Measurements from ENCODE around the gene ANGPT4.

GRCh38 chr20:824490-824889, 91.6 kb downstream of the ANGPT4 start:
- no peak for TF ChIP-seq POLR2A (IDR thresholded peaks at IDR 0.05)
- TF ChIP-seq, protein P1, sequence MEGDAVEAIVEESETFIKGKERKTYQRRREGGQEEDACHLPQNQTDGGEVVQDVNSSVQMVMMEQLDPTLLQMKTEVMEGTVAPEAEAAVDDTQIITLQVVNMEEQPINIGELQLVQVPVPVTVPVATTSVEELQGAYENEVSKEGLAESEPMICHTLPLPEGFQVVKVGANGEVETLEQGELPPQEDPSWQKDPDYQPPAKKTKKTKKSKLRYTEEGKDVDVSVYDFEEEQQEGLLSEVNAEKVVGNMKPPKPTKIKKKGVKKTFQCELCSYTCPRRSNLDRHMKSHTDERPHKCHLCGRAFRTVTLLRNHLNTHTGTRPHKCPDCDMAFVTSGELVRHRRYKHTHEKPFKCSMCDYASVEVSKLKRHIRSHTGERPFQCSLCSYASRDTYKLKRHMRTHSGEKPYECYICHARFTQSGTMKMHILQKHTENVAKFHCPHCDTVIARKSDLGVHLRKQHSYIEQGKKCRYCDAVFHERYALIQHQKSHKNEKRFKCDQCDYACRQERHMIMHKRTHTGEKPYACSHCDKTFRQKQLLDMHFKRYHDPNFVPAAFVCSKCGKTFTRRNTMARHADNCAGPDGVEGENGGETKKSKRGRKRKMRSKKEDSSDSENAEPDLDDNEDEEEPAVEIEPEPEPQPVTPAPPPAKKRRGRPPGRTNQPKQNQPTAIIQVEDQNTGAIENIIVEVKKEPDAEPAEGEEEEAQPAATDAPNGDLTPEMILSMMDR (IDR thresholded peaks at IDR 0.05), result no peak
